ENCODE data around the gene PRPF38B.

- TF ChIP-seq CTCF (IDR thresholded peaks at IDR 0.05 in 8 of 11, conservative IDR thresholded peaks at IDR 0.05 in 3 of 11) (no peak), POLR2AphosphoS5 (IDR thresholded peaks at IDR 0.05) (no peak), POLR2A (IDR thresholded peaks at IDR 0.05) (no peak)
These were observed 27.6 kb upstream of the PRPF38B start for GRCh38 chr1:108664481-108664880.
